Keratinocyte (primary cell): Measurements from ENCODE around the gene SPATC1L.

Source experiments
- CTCF ChIP-seq, 3 experiments: IDR thresholded peaks in 1 of 3; conservative IDR thresholded peaks in 1 of 3; optimal IDR thresholded peaks in 1 of 3; 2 replicates in 2 of 3; 3 replicates in 1 of 3; pipeline versions ENCODE3 to v1.5.1; 2011; ENCODE audit warnings: low read length in 3 of 3, mild to moderate bottlenecking in 3 of 3, moderate library complexity in 2 of 3, control low read depth in 1 of 3, inconsistent platforms in 1 of 3; ENCODE audit not compliant: insufficient read depth in 2 of 3; ENCODE audit errors: extremely low read depth in 1 of 3
- EZH2 ChIP-seq: IDR thresholded peaks from one replicate; pipeline ENCODE4 v1.6.1; 2012; ENCODE audit warnings: inconsistent platforms, mild to moderate bottlenecking, low read length, moderate library complexity

- TF ChIP-seq CTCF (optimal IDR thresholded peaks at IDR 0.05 in 1 of 3, IDR thresholded peaks at IDR 0.05 in 1 of 3, conservative IDR thresholded peaks at IDR 0.05 in 1 of 3; ENCODE audit: extremely low read depth in 1 of 3, insufficient read depth in 2 of 3, low read length in 3 of 3): no peak
- no peak for TF ChIP-seq EZH2
Observed at GRCh38 chr21:46160907-46161632, 23.2 kb downstream of the SPATC1L start.
